H1 (cell line): Measurements from ENCODE around the gene PRKCH. TPM values are rescaled to one million over a fixed set of nuclear protein-coding genes. Genes with fewer than 3 reads are reported as not detected.

Experiments
- CTCF ChIA-PET: fragments of 300-600 bp; sonication (Branson Sonifier 250); formaldehyde crosslinking; loops from one replicate; lab custom pipeline; 2021; ENCODE audit not compliant: partially characterized antibody; lab: Charles Lee
- POLR2A ChIA-PET: fragments of 300-600 bp; sonication (Branson Sonifier 250); formaldehyde crosslinking; loops from one replicate; lab custom pipeline; 2021; ENCODE audit warnings: inconsistent platforms; ENCODE audit not compliant: partially characterized antibody; lab: Charles Lee
- DNase-seq, 2 experiments: peaks; one replicate each; pipeline versions ENCODE4 v3.0.0 to v3.0.0-alpha.2; 2010 to 2022; ENCODE audit warnings: low spot score in 2 of 2, low read depth in 1 of 2, mixed read lengths in 1 of 2
- FAIRE-seq: peaks from 2 replicates; lab custom pipeline; 2011; peaks lifted over from hg19 to GRCh38; lab: Jason Lieb, UNC
- H2AFZ ChIP-seq: 2 replicates; pipeline ENCODE4 v1.8.1; 2012; ENCODE audit warnings: low read length, inconsistent platforms
- H2AK5ac ChIP-seq: 2 replicates; pipeline ENCODE4 v1.6.1; 2013; ENCODE audit warnings: low read depth, low read length
- H2BK120ac ChIP-seq: replicated peaks from 2 replicates; pipeline ENCODE3; 2013; ENCODE audit warnings: low read depth, low read length, inconsistent platforms
- H2BK12ac ChIP-seq: 2 replicates; pipeline ENCODE4 v1.6.1; 2013; ENCODE audit warnings: low read depth, low read length
- H2BK15ac ChIP-seq: 2 replicates; pipeline ENCODE4 v1.6.1; 2013; ENCODE audit warnings: low read length
- H2BK20ac ChIP-seq: 2 replicates; pipeline ENCODE4 v1.6.1; 2013; ENCODE audit warnings: low read length
- H2BK5ac ChIP-seq: 2 replicates; pipeline ENCODE4 v1.6.1; 2013; ENCODE audit warnings: low read depth, low read length
- H3K14ac ChIP-seq: 2 replicates; pipeline ENCODE4 v1.6.1; 2013; ENCODE audit warnings: inconsistent platforms; ENCODE audit not compliant: insufficient read length
- H3K18ac ChIP-seq: 2 replicates; pipeline ENCODE4 v1.6.1; 2013; ENCODE audit warnings: low read length; ENCODE audit errors: extremely low read depth
- H3K23ac ChIP-seq: 2 replicates; pipeline ENCODE4 v1.6.1; 2013; ENCODE audit warnings: inconsistent platforms; ENCODE audit not compliant: insufficient read length
- H3K23me2 ChIP-seq: 2 replicates; pipeline ENCODE4 v1.6.1; 2013; ENCODE audit warnings: low read depth, low read length
- H3K27ac ChIP-seq: 2 replicates; pipeline ENCODE4 v1.6.1; 2011; ENCODE audit warnings: low read depth, low read length, inconsistent platforms
- H3K27me3 ChIP-seq, 4 experiments: replicated peaks in 1 of 4; 1 replicate in 1 of 4; 2 replicates in 3 of 4; pipeline versions ENCODE4 v1.6.1 to v1.8.1; 2011 to 2013; ENCODE audit warnings: low read length in 3 of 4, mild to moderate bottlenecking in 3 of 4, inconsistent platforms in 2 of 4, mixed read lengths in 2 of 4, moderate library complexity in 1 of 4; ENCODE audit not compliant: control insufficient read depth in 3 of 4, insufficient read depth in 3 of 4; ENCODE audit errors: extremely low read depth in 1 of 4
- H3K36me3 ChIP-seq, 4 experiments: 2 replicates each; pipeline versions ENCODE4 v1.6.1 to v1.8.1; 2011 to 2013; ENCODE audit warnings: mild to moderate bottlenecking in 4 of 4, low read length in 3 of 4, moderate library complexity in 2 of 4, control low read depth in 1 of 4, inconsistent platforms in 1 of 4; ENCODE audit not compliant: insufficient read depth in 4 of 4, control insufficient read depth in 2 of 4
- H3K4ac ChIP-seq: replicated peaks from 2 replicates; pipeline ENCODE3; 2013; ENCODE audit warnings: low read length, low read depth, mixed read lengths, inconsistent platforms; ENCODE audit not compliant: insufficient read length
- H3K4me1 ChIP-seq, 4 experiments: replicated peaks in 1 of 4; 1 replicate in 1 of 4; 2 replicates in 3 of 4; pipeline versions ENCODE4 v1.6.1 to v1.8.1; 2011 to 2013; ENCODE audit warnings: low read length in 3 of 4, inconsistent platforms in 2 of 4, mixed read lengths in 1 of 4; ENCODE audit not compliant: insufficient read depth in 4 of 4, control insufficient read depth in 3 of 4
- H3K4me2 ChIP-seq, 2 experiments: 2 replicates each; pipeline versions ENCODE4 v1.6.1 to v1.8.1; 2011 to 2013; ENCODE audit warnings: low read depth in 2 of 2, low read length in 2 of 2, control low read depth in 1 of 2, inconsistent platforms in 1 of 2, mild to moderate bottlenecking in 1 of 2; ENCODE audit not compliant: insufficient read depth in 1 of 2
- H3K4me3 ChIP-seq, 4 experiments: fragments of 200-600, 300-600 bp in 1 of 4; sonication (generic), shearing (Covaris generic), sonication (Bioruptor Twin) in 1 of 4; 2 replicates each; pipeline versions ENCODE4 v1.5.1 to v1.8.1; 2011 to 2016; ENCODE audit warnings: low read length in 4 of 4, low read depth in 3 of 4, control low read depth in 2 of 4, inconsistent platforms in 2 of 4, mild to moderate bottlenecking in 2 of 4, mixed read lengths in 1 of 4, moderate library complexity in 1 of 4; ENCODE audit not compliant: insufficient read depth in 2 of 4; ENCODE audit errors: extremely low read depth in 1 of 4
- H3K56ac ChIP-seq: replicated peaks from 2 replicates; pipeline ENCODE3; 2013; ENCODE audit warnings: low read depth, mild to moderate bottlenecking, mixed read lengths, low read length, inconsistent platforms; ENCODE audit not compliant: insufficient read length
- H3K79me1 ChIP-seq: 2 replicates; pipeline ENCODE4 v1.6.1; 2013; ENCODE audit warnings: low read depth, low read length, control low read depth
- H3K79me2 ChIP-seq, 2 experiments: 2 replicates each; pipeline versions ENCODE4 v1.6.1 to v1.8.1; 2012 to 2013; ENCODE audit warnings: low read length in 2 of 2, mild to moderate bottlenecking in 2 of 2, inconsistent platforms in 1 of 2; ENCODE audit not compliant: insufficient read depth in 2 of 2, control insufficient read depth in 1 of 2
- H3K9ac ChIP-seq, 4 experiments: replicated peaks in 1 of 4; 1 replicate in 1 of 4; 2 replicates in 3 of 4; pipeline versions ENCODE4 v1.6.1 to v1.8.1; 2011 to 2013; ENCODE audit warnings: low read depth in 3 of 4, low read length in 3 of 4, control low read depth in 2 of 4, mild to moderate bottlenecking in 2 of 4, moderate library complexity in 2 of 4, inconsistent platforms in 1 of 4; ENCODE audit errors: extremely low read depth in 1 of 4
- H3K9me3 ChIP-seq, 2 experiments: 2 replicates each; pipeline versions ENCODE4 v1.6.1 to v1.8.1; 2012 to 2013; ENCODE audit warnings: mild to moderate bottlenecking in 2 of 2, moderate library complexity in 2 of 2, control low read depth in 1 of 2, inconsistent platforms in 1 of 2, low read depth in 1 of 2, low read length in 1 of 2, mixed read lengths in 1 of 2; ENCODE audit not compliant: insufficient read depth in 2 of 2
- H4K20me1 ChIP-seq, 2 experiments: replicated peaks in 1 of 2; 2 replicates each; pipeline versions ENCODE3 to v1.8.1; 2011 to 2013; ENCODE audit warnings: inconsistent platforms in 2 of 2, low read length in 2 of 2, mild to moderate bottlenecking in 1 of 2; ENCODE audit not compliant: insufficient read depth in 2 of 2, control insufficient read depth in 1 of 2
- H4K5ac ChIP-seq: 2 replicates; pipeline ENCODE4 v1.6.1; 2013; ENCODE audit warnings: low read length, low read depth, mixed read lengths, inconsistent platforms; ENCODE audit not compliant: insufficient read length
- H4K8ac ChIP-seq: 2 replicates; pipeline ENCODE4 v1.8.0; 2013; ENCODE audit warnings: mild to moderate bottlenecking, moderate library complexity, low read length, inconsistent platforms; ENCODE audit not compliant: insufficient read depth; ENCODE audit errors: extremely low read depth
- H4K91ac ChIP-seq: replicated peaks from 2 replicates; pipeline ENCODE3; 2013; ENCODE audit warnings: low read length, mixed read lengths, inconsistent platforms; ENCODE audit not compliant: insufficient read length
- CBX5 ChIP-seq: fragments of 300-800, 300-1000 bp; sonication (generic); IDR thresholded peaks from 2 replicates; pipeline ENCODE4 v1.7.1; 2016; ENCODE audit warnings: antibody characterized with exemption, low read length, low read depth
- CEBPB ChIP-seq: IDR thresholded peaks from 2 replicates; pipeline ENCODE4 v1.6.1; 2012; ENCODE audit warnings: low read depth, low read length
- EP300 ChIP-seq, 2 experiments: IDR thresholded peaks; 1 replicate in 1 of 2; 2 replicates in 1 of 2; pipeline ENCODE4 v1.6.1; 2011 to 2012; ENCODE audit warnings: low read depth in 2 of 2, low read length in 2 of 2, mild to moderate bottlenecking in 2 of 2, borderline replicate concordance in 1 of 2, inconsistent platforms in 1 of 2, moderate library complexity in 1 of 2
- GTF2F1 ChIP-seq: IDR thresholded peaks from 2 replicates; pipeline ENCODE4 v1.6.1; 2012; ENCODE audit warnings: low read depth, low read length, improper control_type of control experiment, borderline replicate concordance
- HDAC6 ChIP-seq: IDR thresholded peaks from one replicate; pipeline ENCODE4 v1.7.1; 2012; ENCODE audit warnings: low read depth, mild to moderate bottlenecking, inconsistent platforms, low read length, moderate library complexity
- KDM4A ChIP-seq: IDR thresholded peaks from one replicate; pipeline ENCODE4 v1.7.1; 2012; ENCODE audit warnings: low read depth, mild to moderate bottlenecking, moderate library complexity, low read length, inconsistent platforms; ENCODE audit not compliant: severe bottlenecking
- POU5F1 ChIP-seq: IDR thresholded peaks from 2 replicates; pipeline ENCODE4 v1.6.1; 2011; ENCODE audit warnings: low read depth, mild to moderate bottlenecking, low read length, moderate library complexity
- RFX5 ChIP-seq: IDR thresholded peaks from 2 replicates; pipeline ENCODE4 v1.6.1; 2011; ENCODE audit warnings: low read depth, low read length, improper control_type of control experiment, borderline replicate concordance
- SIN3A ChIP-seq, 2 experiments: IDR thresholded peaks in 1 of 2; conservative IDR thresholded peaks in 1 of 2; 2 replicates each; pipeline ENCODE4 v1.6.1; 2011 to 2012; ENCODE audit warnings: low read length in 2 of 2, improper control_type of control experiment in 1 of 2, low read depth in 1 of 2, mild to moderate bottlenecking in 1 of 2
- SRF ChIP-seq: IDR thresholded peaks from 2 replicates; pipeline ENCODE4 v1.6.1; 2011; ENCODE audit warnings: mild to moderate bottlenecking, low read depth, low read length, moderate library complexity
- SUZ12 ChIP-seq: fragments of 200-600 bp; sonication (generic); IDR thresholded peaks from 2 replicates; pipeline ENCODE4 v1.6.1; 2012; ENCODE audit warnings: mild to moderate bottlenecking, inconsistent platforms, low read length, moderate library complexity, mixed read lengths
- TAF7 ChIP-seq: optimal IDR thresholded peaks from 2 replicates; pipeline ENCODE3; 2011; ENCODE audit warnings: low read depth, mild to moderate bottlenecking, inconsistent platforms, low read length, moderate library complexity, borderline replicate concordance
- WGBS, 2 experiments: shearing (Covaris generic) in 1 of 2; methylation state at CpG; one replicate each; pipeline versions ENCODE4 v1.1.6 to v1.1.7; 2013 to 2015; ENCODE audit warnings: low lambda C conversion rate in 2 of 2, mixed read lengths in 2 of 2, inconsistent platforms in 1 of 2, low coverage in 1 of 2, missing lambda C conversion rate in 1 of 2; ENCODE audit not compliant: insufficient replicate concordance in 2 of 2, insufficient coverage in 1 of 2, insufficient read length in 1 of 2; ENCODE audit errors: extremely low coverage in 1 of 2, missing lambda C conversion rate in 1 of 2; 5-methylcytosine and 5-hydroxymethylcytosine counted together
- polyA plus RNA-seq, 7 experiments: library from polyadenylated mRNA; depleted of rRNA in 3 of 7; stranded (reverse) in 5 of 7; unstranded in 2 of 7; fragments of >200 nt in 5 of 7; fragments of 200-250 nt in 2 of 7; gene quantifications; 1 replicate in 5 of 7; 2 replicates in 1 of 7; 4 replicates in 1 of 7; pipeline versions ENCODE4 v1.2.1 to v1.2.3, GENCODE V29; 2011 to 2013; ENCODE audit warnings: missing spikeins in 2 of 7, mixed read lengths in 2 of 7
- total RNA-seq: library from RNA; stranded (reverse); fragmentation: NEBNext Ultra II Directional; extraction: Animal tissue kit (Norgen Biotek cat#: 25700); gene quantifications from 2 replicates; pipeline ENCODE4 v1.2.1, GENCODE V29; 2021
- TF ChIP-seq, protein P1 (sequence below): IDR thresholded peaks from 2 replicates; pipeline ENCODE4 v1.6.1; 2011; ENCODE audit warnings: low read depth, mild to moderate bottlenecking, low read length; ENCODE audit not compliant: insufficient read depth

Gene PRKCH
- total and polyA plus RNA-seq, 2 of the 8 experiments (the other 6 are each of a cell fraction or from before 2014, with no cell fraction given): 6.4 to 7.0 TPM

DNA sequence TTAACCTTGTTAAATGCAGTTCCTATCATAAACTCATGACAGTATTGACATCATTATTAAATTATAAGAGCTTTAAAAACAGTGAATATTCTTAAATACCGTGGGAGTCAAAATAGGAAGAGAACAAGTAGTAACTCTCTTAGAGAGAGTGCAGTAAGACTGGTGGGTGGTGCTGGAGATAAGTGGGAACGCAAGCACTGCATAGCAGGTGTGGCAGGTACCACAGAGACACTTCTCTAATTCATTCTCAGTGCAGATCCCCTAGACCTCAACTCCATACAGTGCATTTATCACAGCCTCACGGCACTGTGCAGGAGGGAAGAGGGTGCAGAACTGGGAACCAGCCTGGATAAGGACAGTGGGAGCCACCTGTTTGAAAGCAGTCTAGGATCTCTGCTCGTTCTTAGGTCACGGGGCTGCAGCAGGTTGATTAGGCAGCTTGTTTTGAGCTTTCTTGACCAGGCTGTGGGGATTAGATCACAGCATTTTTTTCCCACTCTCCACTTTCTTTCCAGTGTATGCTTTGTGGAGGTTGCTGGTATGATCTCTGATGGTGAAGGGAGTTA is 165.6 kb downstream of the PRKCH start:
- H3K4me3 ChIP-seq: no peak overlapping the region
- TF ChIP-seq TAF7: no peak
- no peak for TF ChIP-seq CBX5
- TF ChIP-seq POU5F1: no peak
- TF ChIP-seq KDM4A: no peak
- TF ChIP-seq RFX5: no peak
- TF ChIP-seq, protein P1, sequence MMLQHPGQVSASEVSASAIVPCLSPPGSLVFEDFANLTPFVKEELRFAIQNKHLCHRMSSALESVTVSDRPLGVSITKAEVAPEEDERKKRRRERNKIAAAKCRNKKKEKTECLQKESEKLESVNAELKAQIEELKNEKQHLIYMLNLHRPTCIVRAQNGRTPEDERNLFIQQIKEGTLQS: no peak
- TF ChIP-seq EP300 (IDR thresholded peaks at IDR 0.05; ENCODE audit: borderline replicate concordance in 1 of 2, low read depth in 2 of 2, low read length in 2 of 2): no peak
- no peak for TF ChIP-seq SIN3A (conservative IDR thresholded peaks at IDR 0.05 in 1 of 2, IDR thresholded peaks at IDR 0.05 in 1 of 2; ENCODE audit: low read depth in 1 of 2, low read length in 2 of 2)
- TF ChIP-seq SRF: no peak
- no peak for TF ChIP-seq SUZ12
- no peak for TF ChIP-seq CEBPB
- TF ChIP-seq HDAC6: no peak
- TF ChIP-seq GTF2F1: no peak

More for the DNA sequence above, 165.6 kb downstream of the PRKCH start:
- POLR2A ChIA-PET: no interaction called here
- H3K79me1 ChIP-seq: no peaks in the 10 kb centered on the region
- no peak overlapping the region for H2AK5ac ChIP-seq
- no peak overlapping the region for H3K4me2 ChIP-seq
- no peak overlapping the region for H4K8ac ChIP-seq
- CTCF ChIA-PET: no interaction called here
- no peak overlapping the region for H4K91ac ChIP-seq
- WGBS, 2 experiments: 85% methylated on average over 5 of the region's 5 CpGs; no CpG with 5 or more reads in 1 of the 2 experiments
- no peak overlapping the region for H2BK15ac ChIP-seq
- H3K14ac ChIP-seq: no peak overlapping the region
- FAIRE-seq (no peak), DNase-seq (no peak)
- H3K23me2 ChIP-seq: no peaks in the 10 kb centered on the region
- H2BK5ac ChIP-seq: no peak overlapping the region
- no peak overlapping the region for H3K4ac ChIP-seq
- no peaks in the 10 kb centered on the region; a peak in 1 of 7 replicates for H3K27me3 ChIP-seq
- no peak overlapping the region for H3K27ac ChIP-seq
- H2BK20ac ChIP-seq: no peak overlapping the region
- H3K4me1 ChIP-seq: no peaks in the 10 kb centered on the region
- H3K9ac ChIP-seq: no peak overlapping the region
- H3K18ac ChIP-seq: no peak overlapping the region
- H3K36me3 ChIP-seq: no peaks in the 10 kb centered on the region; a peak in 1 of 8 replicates
- no peak overlapping the region for H2BK120ac ChIP-seq
- H4K20me1 ChIP-seq: no peaks in the 10 kb centered on the region
- H4K5ac ChIP-seq: no peak overlapping the region
- no peaks in the 10 kb centered on the region for H3K9me3 ChIP-seq
- no peak overlapping the region for H3K23ac ChIP-seq
- no peaks in the 10 kb centered on the region for H3K79me2 ChIP-seq
- H2BK12ac ChIP-seq: no peak overlapping the region
- no peak overlapping the region for H2AFZ ChIP-seq
- no peak overlapping the region for H3K56ac ChIP-seq
